ENCODE data around the gene CCZ1B. TPM values are rescaled to one million over a fixed set of nuclear protein-coding genes. Genes with fewer than 3 reads are reported as not detected.
"Not testable (repeated sequence)": the region's sequence is repeated elsewhere in the genome, so short reads cannot be mapped to it uniquely, and the experiment has no call there.

The CCZ1B gene
- total RNA-seq, 3 donors from 2014 or later (not counting 1 experiment from before 2014, with no cell fraction given) = 84.5 to 145 (median 103) TPM

DNA sequence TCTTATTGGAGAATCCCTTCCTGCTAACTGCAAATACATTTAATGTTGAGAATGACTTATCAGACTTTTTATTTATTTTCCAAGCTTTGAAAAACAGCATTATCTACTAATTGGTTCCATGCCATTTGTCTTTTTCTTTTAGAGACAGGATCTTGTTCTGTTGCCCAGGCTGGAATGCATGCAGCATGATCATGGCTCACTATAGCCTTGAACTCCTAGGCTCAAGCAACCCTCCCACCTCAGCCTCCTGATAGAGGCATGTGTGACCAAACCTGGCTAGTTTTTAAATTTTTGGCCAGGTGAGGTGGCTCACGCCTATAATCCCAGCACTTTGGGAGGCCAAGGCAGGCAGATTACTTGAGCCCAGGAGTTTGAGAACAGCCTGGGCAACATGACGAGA, 13.1 kb downstream of the CCZ1B start:
- H3K27me3 Mint-ChIP-seq (ENCODE audit: low read depth in 2 of 2); H3K27ac ChIP-seq (ENCODE audit: low read length); H3K9me3 ChIP-seq (ENCODE audit: control insufficient read depth, insufficient read depth, low read length); intact Hi-C loops (cut with micrococcal nuclease); H3K27me3 ChIP-seq (ENCODE audit: control insufficient read depth, insufficient read depth, low read length); H3K9me3 Mint-ChIP-seq; H3K4me3 Mint-ChIP-seq; H3K4me3 ChIP-seq (ENCODE audit: low read length); H3K4me1 ChIP-seq (ENCODE audit: control insufficient read depth, insufficient read depth, low read length); H3K4me1 Mint-ChIP-seq; H3K27ac Mint-ChIP-seq; DNase-seq; H3K36me3 Mint-ChIP-seq; ATAC-seq: not testable (repeated sequence)
- WGBS (ENCODE audit: insufficient coverage) = 100% methylated on average over 2 of the region's 2 CpGs
- peaks cover 13% of the 10 kb centered on the region for H3K36me3 ChIP-seq (ENCODE audit: control insufficient read depth, insufficient read depth, low read length)

DNA sequence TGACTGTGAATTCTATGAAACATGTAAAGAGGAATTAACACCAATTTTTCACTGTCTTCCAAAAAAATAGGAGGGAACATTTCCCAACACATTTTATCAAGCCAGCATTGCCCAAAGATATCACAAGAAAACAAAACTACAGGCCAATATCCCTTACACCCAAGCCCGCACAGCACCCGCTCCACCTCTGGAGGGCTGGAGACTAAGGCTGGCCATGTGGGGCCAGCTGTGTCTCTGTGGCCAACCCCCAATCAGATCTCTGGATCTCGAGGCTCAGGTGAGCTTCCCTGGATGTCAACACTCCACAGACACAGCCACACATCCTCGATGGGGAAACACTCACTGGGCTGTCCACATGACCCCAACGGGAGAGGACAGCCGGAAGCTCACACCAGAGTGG, 18.1 kb downstream of the CCZ1B start:
- H3K27ac Mint-ChIP-seq; H3K27me3 Mint-ChIP-seq (ENCODE audit: low read depth in 2 of 2); H3K27ac ChIP-seq (ENCODE audit: low read length); ATAC-seq; H3K9me3 ChIP-seq (ENCODE audit: control insufficient read depth, insufficient read depth, low read length); H3K36me3 ChIP-seq (ENCODE audit: control insufficient read depth, insufficient read depth, low read length); H3K4me1 Mint-ChIP-seq; H3K4me3 Mint-ChIP-seq; intact Hi-C loops (cut with micrococcal nuclease); H3K36me3 Mint-ChIP-seq; H3K4me1 ChIP-seq (ENCODE audit: control insufficient read depth, insufficient read depth, low read length); H3K4me3 ChIP-seq (ENCODE audit: low read length); H3K9me3 Mint-ChIP-seq; DNase-seq; H3K27me3 ChIP-seq (ENCODE audit: control insufficient read depth, insufficient read depth, low read length): not testable (repeated sequence)
- WGBS (ENCODE audit: insufficient coverage) = no CpG with 5 or more reads among the region's 6 CpGs

DNA sequence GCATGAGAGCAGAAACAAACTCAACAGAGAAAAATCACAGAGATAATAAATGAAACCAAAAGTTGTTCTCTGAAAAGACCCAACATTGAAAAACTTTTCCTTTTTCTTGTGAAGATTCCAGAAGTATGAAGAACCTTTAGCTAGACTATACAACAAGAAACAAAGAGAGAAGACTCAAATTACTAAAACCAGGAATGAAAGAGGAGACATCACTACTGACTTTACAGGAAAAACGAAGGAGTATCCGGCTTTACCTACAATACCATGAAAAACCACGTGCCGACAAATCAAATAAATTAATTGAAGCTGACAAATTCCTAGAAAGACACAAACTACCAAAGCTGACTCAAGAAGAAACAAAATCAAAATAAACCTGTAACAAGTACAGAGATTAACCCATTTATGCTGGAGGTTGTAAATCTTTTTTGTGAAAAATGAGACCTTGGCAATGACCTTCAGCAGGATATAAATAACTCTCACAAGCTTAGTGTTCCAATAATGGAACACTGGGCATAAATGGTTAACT, 18.6 kb downstream of the CCZ1B start:
- H3K4me3 ChIP-seq (ENCODE audit: low read length); H3K36me3 Mint-ChIP-seq; H3K36me3 ChIP-seq (ENCODE audit: control insufficient read depth, insufficient read depth, low read length); H3K4me3 Mint-ChIP-seq; H3K27ac Mint-ChIP-seq; H3K4me1 Mint-ChIP-seq; H3K9me3 ChIP-seq (ENCODE audit: control insufficient read depth, insufficient read depth, low read length); H3K27me3 ChIP-seq (ENCODE audit: control insufficient read depth, insufficient read depth, low read length); H3K27me3 Mint-ChIP-seq (ENCODE audit: low read depth in 2 of 2); H3K9me3 Mint-ChIP-seq; intact Hi-C loops (cut with micrococcal nuclease); DNase-seq; H3K27ac ChIP-seq (ENCODE audit: low read length); H3K4me1 ChIP-seq (ENCODE audit: control insufficient read depth, insufficient read depth, low read length); ATAC-seq: not testable (repeated sequence)
- no CpG with 5 or more reads among the region's 4 CpGs for WGBS (ENCODE audit: insufficient coverage)

DNA sequence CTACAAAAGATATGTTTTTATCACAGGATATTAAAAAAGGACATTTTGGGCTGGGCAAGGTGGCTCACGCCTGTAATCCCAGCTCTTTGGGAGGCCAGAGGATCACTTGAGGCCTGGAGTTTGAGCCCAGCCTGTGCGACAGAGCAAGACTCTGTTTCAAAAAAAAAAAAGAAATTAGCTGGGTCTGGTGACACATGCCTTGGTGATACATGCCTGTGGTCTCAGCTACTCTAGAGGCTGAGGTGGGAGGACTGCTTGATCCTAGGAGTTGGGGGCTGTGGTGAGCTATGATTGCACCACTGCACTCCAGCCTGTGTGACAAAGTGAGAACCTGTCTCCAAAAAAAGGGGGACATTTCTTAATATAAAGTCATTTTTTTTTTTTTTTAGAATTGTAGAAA, 25.7 kb downstream of the CCZ1B start:
- ATAC-seq = not testable (repeated sequence)
- no CpG with 5 or more reads among the region's 2 CpGs for WGBS (ENCODE audit: insufficient coverage)

DNA sequence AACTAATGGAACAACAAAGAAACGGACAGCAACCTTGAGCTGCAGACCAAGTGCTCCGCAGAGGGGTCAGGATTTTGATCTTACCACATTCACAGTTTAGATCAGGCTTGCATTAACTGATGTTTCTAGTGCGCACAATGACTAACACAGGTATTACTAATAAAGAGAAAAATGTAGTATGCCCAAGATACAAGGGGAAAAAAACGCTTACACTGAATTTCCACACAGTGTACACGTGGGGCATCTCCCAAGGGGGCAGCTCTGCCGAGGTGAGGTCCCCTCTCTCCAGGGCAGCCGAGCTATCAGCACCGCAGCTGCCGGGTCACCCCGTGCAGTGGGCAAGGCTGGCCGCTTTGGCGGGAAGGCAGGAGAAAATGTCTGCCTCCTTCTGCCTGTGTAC, 26.2 kb downstream of the CCZ1B start:
- H3K27ac Mint-ChIP-seq; H3K36me3 Mint-ChIP-seq; H3K9me3 ChIP-seq (ENCODE audit: control insufficient read depth, insufficient read depth, low read length); H3K4me3 Mint-ChIP-seq; ATAC-seq; H3K27ac ChIP-seq (ENCODE audit: low read length); intact Hi-C loops (cut with micrococcal nuclease); H3K9me3 Mint-ChIP-seq; H3K4me1 ChIP-seq (ENCODE audit: control insufficient read depth, insufficient read depth, low read length); H3K4me3 ChIP-seq (ENCODE audit: low read length); H3K36me3 ChIP-seq (ENCODE audit: control insufficient read depth, insufficient read depth, low read length); H3K27me3 ChIP-seq (ENCODE audit: control insufficient read depth, insufficient read depth, low read length); H3K4me1 Mint-ChIP-seq; DNase-seq; H3K27me3 Mint-ChIP-seq (ENCODE audit: low read depth in 2 of 2): not testable (repeated sequence)
- no CpG with 5 or more reads among the region's 12 CpGs for WGBS (ENCODE audit: insufficient coverage)

More for the DNA sequence above, 25.7 kb downstream of the CCZ1B start:
- H3K4me1 ChIP-seq (ENCODE audit: control insufficient read depth, insufficient read depth, low read length); H3K9me3 Mint-ChIP-seq; H3K27me3 Mint-ChIP-seq (ENCODE audit: low read depth in 2 of 2); H3K27ac ChIP-seq (ENCODE audit: low read length); H3K36me3 ChIP-seq (ENCODE audit: control insufficient read depth, insufficient read depth, low read length); intact Hi-C loops (cut with micrococcal nuclease); H3K36me3 Mint-ChIP-seq; H3K27me3 ChIP-seq (ENCODE audit: control insufficient read depth, insufficient read depth, low read length); H3K4me1 Mint-ChIP-seq; H3K4me3 ChIP-seq (ENCODE audit: low read length); H3K27ac Mint-ChIP-seq; DNase-seq; H3K9me3 ChIP-seq (ENCODE audit: control insufficient read depth, insufficient read depth, low read length); H3K4me3 Mint-ChIP-seq: not testable (repeated sequence)

DNA sequence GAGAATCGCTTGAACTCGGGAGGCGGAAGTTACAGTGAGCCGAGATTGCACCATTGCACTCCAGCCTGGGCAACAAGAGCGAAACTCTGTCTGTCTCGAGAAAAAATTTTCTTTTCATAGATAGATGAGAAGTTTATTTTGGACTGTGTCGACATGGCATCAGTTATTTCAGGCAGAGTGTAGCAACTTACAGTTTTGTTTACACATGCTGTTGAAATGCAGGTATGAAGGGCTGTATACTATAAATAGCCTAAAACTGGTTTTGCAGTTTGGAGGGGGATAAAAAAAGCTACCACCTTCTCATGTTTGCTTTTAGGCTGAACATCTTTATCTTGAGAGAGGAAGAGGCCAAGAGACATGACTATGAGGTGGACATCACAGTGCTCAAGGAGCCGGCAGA, 28.0 kb downstream of the CCZ1B start:
- H3K36me3 ChIP-seq (ENCODE audit: control insufficient read depth, insufficient read depth, low read length); H3K27ac ChIP-seq (ENCODE audit: low read length); H3K4me3 Mint-ChIP-seq; H3K4me1 Mint-ChIP-seq; H3K9me3 ChIP-seq (ENCODE audit: control insufficient read depth, insufficient read depth, low read length); H3K4me3 ChIP-seq (ENCODE audit: low read length); intact Hi-C loops (cut with micrococcal nuclease); H3K9me3 Mint-ChIP-seq; ATAC-seq; DNase-seq; H3K4me1 ChIP-seq (ENCODE audit: control insufficient read depth, insufficient read depth, low read length); H3K36me3 Mint-ChIP-seq; H3K27me3 ChIP-seq (ENCODE audit: control insufficient read depth, insufficient read depth, low read length); H3K27me3 Mint-ChIP-seq (ENCODE audit: low read depth in 2 of 2); H3K27ac Mint-ChIP-seq: not testable (repeated sequence)
- no CpG with 5 or more reads among the region's 8 CpGs for WGBS (ENCODE audit: insufficient coverage)

DNA sequence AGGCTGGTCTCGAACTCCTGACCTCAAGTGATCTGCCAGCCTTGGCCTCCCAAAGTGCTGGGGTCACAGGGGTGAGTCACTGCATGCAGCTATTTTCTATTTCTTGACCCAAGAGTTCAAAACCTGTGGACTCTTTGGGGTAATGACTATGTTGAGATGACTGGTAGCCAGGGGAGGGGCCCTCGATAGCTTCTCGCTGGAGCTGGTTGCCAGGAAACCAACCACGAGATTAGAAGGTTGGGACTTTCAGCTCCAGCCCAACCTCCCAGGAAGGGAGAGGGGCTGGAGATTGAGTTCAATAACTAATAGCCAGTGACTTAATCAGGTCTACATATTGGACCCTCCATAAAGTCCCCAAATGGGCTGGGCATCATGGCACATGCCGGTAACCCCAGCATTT, 28.9 kb downstream of the CCZ1B start:
- H3K4me3 ChIP-seq (ENCODE audit: low read length); H3K9me3 ChIP-seq (ENCODE audit: control insufficient read depth, insufficient read depth, low read length); H3K36me3 ChIP-seq (ENCODE audit: control insufficient read depth, insufficient read depth, low read length); ATAC-seq; H3K4me3 Mint-ChIP-seq; DNase-seq; H3K4me1 ChIP-seq (ENCODE audit: control insufficient read depth, insufficient read depth, low read length); H3K36me3 Mint-ChIP-seq; H3K9me3 Mint-ChIP-seq; H3K27ac Mint-ChIP-seq; H3K27me3 Mint-ChIP-seq (ENCODE audit: low read depth in 2 of 2); H3K27me3 ChIP-seq (ENCODE audit: control insufficient read depth, insufficient read depth, low read length); H3K4me1 Mint-ChIP-seq; intact Hi-C loops (cut with micrococcal nuclease); H3K27ac ChIP-seq (ENCODE audit: low read length): not testable (repeated sequence)
- 92% methylated on average over 4 of the region's 5 CpGs for WGBS (ENCODE audit: insufficient coverage)

DNA sequence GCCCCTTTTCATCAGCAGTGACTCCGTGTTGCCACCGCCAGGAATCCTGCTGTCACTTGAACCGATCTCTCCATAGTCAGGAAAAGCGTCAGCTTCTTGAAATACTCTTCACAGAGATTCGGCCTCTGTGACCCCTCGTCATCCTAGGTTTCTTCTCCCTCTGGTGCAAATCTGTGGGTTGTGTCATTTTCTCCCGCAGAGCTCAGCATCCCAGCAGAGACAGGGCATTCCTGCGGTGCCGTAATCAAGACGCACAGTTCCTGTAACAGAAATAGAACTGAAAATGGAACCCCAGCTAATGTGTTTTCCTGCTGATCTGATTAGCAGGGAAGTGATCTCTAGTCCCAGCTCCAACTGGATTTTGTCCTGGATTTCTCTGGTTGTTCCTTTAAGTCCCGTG, 31.8 kb downstream of the CCZ1B start:
- H3K27me3 Mint-ChIP-seq (ENCODE audit: low read depth in 2 of 2); H3K9me3 Mint-ChIP-seq; intact Hi-C loops (cut with micrococcal nuclease); DNase-seq; H3K27ac ChIP-seq (ENCODE audit: low read length); H3K27me3 ChIP-seq (ENCODE audit: control insufficient read depth, insufficient read depth, low read length); H3K36me3 ChIP-seq (ENCODE audit: control insufficient read depth, insufficient read depth, low read length); H3K4me3 ChIP-seq (ENCODE audit: low read length); H3K9me3 ChIP-seq (ENCODE audit: control insufficient read depth, insufficient read depth, low read length); H3K4me1 Mint-ChIP-seq; ATAC-seq; H3K27ac Mint-ChIP-seq; H3K4me1 ChIP-seq (ENCODE audit: control insufficient read depth, insufficient read depth, low read length); H3K36me3 Mint-ChIP-seq; H3K4me3 Mint-ChIP-seq: not testable (repeated sequence)
- no CpG with 5 or more reads among the region's 11 CpGs for WGBS (ENCODE audit: insufficient coverage)
